Measurements from ENCODE around the gene HSD3B2.

DNA sequence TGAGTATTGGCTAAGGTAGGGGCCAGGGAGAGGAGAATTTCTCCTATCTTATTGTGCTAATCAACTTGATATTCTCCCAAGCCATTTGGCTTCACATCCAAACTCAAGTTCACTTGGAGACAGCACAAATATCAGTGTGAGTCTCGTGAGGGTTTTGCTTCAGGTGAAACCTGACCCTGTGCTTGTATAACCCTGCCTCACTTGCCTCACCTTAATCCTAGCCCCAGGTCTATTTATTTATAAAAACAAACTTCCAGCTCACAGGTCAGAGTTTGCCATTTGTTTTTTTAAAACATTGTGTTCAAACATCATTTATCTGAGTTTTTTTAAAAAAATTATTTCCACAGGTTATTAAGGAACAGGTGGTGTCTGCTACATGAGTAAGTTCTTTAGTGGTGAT lies 26.5 kb upstream of the HSD3B2 start:
- TF ChIP-seq, protein P1, sequence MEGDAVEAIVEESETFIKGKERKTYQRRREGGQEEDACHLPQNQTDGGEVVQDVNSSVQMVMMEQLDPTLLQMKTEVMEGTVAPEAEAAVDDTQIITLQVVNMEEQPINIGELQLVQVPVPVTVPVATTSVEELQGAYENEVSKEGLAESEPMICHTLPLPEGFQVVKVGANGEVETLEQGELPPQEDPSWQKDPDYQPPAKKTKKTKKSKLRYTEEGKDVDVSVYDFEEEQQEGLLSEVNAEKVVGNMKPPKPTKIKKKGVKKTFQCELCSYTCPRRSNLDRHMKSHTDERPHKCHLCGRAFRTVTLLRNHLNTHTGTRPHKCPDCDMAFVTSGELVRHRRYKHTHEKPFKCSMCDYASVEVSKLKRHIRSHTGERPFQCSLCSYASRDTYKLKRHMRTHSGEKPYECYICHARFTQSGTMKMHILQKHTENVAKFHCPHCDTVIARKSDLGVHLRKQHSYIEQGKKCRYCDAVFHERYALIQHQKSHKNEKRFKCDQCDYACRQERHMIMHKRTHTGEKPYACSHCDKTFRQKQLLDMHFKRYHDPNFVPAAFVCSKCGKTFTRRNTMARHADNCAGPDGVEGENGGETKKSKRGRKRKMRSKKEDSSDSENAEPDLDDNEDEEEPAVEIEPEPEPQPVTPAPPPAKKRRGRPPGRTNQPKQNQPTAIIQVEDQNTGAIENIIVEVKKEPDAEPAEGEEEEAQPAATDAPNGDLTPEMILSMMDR (IDR thresholded peaks at IDR 0.05): no peak
- TF ChIP-seq POLR2A (IDR thresholded peaks at IDR 0.05) (no peak), POLR2AphosphoS5 (IDR thresholded peaks at IDR 0.05) (no peak)

Data from stomach (tissue), 4 donors.